IPS DF 4.7 (cell line): ENCODE data around the gene UBQLN1.

Source experiments
- DNase-seq: peaks from one replicate; pipeline ENCODE4 v3.0.0-alpha.2; 2013; ENCODE audit warnings: low spot score; ENCODE audit errors: extremely low read depth

The UBQLN1 gene

DNA sequence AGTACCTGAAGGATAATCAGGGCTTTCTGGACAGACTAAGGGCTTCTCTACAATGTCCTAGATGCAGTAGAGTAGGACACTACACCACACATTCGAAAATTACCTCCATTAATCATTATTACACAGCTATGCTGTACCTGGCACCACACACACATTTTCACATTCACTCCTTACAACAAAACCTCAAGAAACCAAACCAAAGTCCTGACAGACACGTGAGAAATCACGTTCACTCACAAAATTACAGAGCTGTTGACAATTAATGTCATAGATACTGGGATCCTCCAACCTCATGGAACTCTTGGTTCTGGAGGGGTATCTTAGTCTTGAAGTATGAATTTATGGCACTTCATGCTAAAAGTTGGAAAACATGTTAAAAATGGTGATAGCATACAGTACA, 16.3 kb downstream of the UBQLN1 start:
- DNase-seq = no peak

DNA sequence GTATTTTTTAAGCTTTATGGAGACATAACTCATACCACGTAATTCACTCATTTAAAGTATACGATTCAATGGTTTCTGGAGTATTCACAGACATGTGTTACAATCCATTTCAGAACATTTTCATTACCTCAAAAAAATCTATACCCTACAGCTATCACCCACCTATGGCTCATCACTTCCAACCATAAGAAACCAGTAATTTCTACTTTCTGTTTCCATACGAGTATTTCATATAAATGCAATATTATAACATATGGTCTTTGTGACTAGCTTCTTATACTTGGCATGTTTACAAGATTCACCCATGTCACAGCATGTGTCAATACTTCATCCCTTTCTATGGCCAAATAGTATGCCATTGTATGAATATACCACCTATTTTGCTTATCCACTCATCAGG, 18.8 kb downstream of the UBQLN1 start:
- no peak for DNase-seq

DNA sequence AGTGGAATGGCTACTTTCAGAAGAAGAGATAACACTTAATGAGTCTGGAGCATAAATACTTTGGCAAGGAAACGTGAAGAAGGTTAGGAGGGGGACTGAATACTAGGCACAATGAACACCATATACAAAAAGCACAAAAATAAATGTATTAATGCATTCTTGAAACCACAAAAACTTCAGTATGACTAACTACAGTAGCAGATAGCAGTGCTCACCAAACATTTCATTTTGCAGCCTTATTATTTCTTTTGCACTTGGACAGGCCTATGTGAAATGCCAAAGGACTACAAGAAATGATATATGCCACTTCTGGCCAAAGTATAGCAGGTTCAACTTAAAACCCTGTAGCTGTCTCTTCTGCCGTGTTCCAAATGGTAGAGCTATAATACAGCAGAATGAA, 26.3 kb downstream of the UBQLN1 start:
- no peak for DNase-seq

DNA sequence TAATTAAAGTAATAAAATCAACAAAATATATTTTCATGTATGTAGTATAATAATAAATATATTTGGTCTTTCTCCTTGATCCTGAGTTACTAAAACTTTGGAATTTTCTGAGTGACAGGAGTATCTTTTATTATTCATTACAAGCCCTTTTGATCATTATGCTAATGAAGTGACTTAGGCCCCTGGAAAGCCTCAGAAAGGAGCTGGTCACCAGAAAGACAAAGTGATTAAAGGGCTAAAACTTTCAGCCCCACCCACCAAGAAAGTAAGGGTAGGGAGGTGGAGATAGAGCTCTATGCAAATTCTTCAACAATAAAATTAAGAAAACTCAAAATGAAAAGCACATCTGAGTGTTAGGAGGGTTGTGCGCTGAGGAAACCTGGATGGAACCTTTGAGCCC, 27.5 kb downstream of the UBQLN1 start:
- DNase-seq = no peak

DNA sequence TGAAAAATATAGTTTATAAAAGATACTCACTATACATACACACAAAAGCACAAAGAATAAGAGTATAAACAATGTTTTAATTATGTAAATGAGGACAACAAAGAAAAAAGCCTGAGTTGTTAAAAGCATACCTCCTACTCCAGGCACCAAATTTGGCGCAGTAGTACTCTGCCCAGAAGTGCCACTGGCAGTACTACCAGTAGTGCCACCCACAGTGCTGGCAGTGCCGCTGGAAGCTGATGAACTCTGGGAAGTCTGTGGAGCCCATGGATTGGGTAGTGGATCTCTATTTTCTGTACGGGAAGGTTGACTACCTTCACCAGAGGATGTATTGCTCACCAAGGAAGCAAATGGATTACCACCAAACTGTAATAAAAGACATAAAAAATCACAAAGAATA, 30.2 kb downstream of the UBQLN1 start:
- DNase-seq = no peak

DNA sequence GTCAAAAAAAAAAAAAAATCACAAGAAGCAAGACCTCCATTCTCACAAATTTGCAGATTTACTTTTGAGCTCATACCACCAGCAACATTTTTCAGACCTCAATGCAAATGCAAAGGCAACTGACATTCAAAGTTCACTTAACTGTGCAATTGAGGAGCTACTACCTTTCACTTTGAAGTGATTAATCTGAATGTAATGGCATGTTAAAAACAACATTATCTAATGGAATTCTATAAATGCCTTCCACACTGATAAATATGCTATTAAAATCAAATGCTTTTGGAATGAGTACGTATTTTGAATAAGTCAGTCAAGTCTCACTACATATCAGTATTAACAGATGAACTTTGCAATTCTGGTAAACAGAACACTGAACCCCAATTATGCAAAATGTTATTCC, 32.3 kb downstream of the UBQLN1 start:
- no peak for DNase-seq

DNA sequence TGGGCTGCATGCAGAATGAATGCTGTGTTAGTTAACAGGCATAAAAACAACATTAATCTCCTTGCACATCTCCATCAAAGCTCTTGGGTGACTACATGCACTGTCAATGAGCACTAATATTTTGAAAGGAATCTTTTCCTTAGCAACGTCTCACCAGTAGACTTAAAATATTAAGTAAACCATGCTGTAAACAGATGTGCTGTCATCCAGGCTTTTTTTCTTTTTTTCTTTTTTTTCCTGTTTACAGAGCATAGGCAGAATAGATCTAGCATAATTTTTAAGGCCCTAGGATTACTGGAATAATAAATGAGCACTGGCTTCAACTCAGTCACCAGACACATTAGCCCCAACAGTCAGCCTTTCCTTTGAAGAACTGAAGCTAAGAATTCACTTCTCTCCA, 36.3 kb downstream of the UBQLN1 start:
- DNase-seq = no peak

DNA sequence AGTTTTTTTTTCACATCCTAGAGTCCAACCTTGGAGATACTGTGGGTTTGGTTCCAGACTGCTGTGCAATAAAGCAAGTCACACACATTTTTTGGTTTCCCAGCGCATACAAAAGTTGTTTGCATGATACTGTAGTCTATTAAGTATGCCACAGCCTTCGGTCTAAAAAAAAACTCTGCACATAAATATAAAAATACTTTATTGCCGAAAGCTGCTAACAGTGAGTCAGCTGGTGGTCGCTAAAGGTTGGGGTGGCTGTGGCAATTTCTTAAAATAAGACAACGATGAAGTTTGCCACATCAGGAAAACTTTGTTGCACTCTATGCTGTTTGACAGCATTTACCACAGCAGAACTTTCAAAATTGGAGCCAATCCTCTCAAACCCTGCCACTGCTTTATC, 37.4 kb downstream of the UBQLN1 start:
- DNase-seq = no peak

DNA sequence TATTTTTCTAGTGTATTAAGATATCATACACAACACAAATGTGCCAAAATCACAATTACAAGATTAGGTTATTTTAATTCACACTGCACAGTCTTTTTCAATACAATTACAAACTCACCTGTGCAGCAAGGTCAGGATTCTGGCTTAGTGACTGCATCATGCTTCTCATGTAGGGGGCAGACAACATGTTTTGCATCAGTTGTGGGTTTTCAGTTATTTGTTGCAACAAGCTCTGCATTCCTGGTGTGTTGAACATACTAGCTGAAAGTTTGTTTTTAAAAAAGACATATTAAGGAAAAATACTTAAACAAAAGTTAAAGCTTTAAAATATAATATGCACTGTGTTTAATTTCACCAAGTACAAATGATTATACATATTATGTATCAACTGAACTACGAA, 38.7 kb downstream of the UBQLN1 start:
- DNase-seq = no peak

DNA sequence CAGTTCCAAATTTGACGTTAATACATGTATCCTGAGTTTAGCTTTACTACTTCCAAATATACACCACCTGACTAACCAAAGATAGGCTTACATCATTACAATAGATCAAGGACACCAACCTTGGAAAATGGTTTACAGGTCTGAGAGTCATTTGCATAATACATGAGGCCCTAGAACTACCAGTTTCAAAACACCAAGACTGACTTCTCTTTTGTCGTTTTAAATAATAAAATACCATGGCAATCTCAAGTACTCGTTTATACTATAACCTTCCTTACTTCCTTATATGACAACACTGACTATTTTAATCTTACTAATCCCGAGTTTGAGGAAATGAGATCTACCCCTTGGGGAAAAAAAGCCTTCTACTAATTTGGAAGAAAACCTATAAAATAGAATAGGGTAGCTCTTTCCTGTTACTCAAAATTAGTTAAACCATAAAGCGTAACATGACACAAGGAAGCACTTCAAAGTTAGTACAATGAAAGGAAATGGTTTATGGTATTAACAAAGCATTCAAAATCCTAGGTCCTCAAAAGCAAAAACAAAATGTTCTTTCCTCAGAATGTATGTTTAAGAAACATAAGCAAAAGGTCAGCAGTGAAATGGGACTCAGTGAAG, 42.1 kb downstream of the UBQLN1 start:
- no peak for DNase-seq

DNA sequence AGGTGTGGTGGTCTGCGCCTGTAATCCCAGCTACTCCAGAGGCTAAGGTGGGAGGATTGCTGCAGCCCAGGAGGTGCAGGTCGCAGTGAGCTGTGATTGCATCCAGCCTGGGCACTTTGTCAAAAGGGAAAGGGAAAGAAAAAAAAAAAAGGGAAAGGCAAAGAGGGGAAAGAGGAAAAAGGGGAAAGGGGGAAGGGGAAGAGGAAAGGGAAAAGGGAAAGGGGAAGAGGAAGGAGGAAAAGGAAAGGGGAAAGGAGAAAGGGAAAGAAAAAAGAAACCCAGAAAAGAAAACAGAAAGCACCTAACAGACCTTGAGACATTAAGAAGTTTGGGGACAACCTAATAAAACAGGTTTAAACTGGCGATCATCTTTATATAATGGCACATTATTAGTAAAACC, 44.8 kb downstream of the UBQLN1 start:
- no peak for DNase-seq

DNA sequence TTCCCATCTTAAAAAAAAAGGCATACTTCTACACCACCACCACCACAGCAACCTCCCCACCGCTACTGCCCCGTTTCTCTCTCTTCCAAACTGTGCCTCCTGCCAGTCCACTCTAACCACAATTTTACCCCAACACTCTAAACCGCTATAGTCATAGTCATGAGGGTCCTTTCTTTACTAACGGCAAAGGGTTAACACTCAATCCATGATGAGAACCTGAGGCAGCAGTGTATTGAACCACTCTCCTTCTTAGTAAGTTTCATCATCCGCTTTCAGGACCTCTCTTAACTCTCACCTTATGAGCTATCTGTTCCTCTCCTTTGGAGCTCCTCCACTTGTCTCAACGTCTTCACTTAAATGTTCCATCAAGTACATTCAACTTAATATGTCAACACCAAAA, 50.8 kb downstream of the UBQLN1 start:
- no peak for DNase-seq

DNA sequence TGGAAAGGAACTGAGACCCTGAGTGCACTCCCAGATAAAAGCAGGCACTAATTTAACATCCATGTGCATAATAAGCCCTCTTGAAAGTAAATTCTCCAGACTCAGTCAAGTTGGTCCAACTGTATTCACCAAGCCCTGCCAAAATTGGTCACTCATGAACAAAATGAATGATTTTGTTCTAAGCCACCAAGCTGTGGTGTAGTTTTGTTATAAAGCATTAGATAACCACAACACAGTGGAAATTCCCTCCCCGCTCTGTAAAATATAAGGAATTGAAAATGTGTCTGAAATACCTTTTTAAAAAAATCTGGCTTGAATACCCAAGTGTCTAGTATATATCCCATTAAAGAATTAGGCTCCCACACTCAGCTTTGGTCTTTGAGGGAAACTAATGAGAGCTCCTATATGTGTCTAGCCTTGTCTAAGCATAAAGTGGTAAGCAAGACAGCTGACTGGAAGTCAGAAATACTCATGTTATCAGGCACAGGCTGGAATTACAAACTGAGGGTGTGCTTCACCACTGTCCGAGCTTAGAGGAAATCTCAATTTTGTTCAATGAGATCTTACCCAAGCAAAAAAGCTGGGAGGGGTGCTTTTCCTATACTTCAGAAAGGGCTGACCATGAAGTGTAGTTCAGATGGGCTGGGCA, 51.6 kb downstream of the UBQLN1 start:
- no peak for DNase-seq

DNA sequence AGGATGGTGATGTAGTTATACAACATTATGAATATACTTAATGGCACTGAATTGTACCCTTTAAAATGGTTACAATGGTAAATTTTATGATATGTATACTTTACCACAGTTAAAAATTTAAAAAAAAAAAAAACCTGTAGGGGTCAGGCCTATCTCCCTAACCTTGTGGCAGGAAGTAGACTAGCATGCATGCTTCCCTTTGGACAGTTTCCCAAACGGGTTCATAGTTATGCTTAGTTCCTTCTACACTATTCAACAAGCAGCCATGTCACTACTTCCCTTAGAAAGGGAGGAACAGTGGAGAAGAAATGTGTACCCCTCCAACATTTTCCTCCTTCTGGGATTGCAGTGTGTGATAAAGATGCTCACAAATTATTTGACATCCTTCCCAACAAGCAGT, 52.3 kb downstream of the UBQLN1 start:
- no peak for DNase-seq

DNA sequence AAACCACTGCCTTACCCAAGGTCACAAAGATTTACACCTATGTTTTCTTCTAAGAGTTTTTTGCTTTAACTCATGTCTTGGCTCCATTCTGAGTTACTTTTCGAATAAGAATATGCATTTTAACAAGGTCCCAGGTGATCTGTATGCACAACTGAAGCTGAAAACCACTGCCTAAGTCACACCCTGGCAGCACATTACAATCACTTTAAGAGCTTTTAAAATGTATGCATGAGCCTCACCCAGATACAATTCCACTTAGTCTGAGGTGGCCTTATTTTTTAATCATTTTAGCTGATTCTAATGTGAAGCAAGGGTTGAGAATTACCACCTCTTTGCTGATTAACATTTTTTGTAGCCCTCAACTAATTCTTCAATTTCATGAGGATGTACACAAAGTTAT, 55.3 kb downstream of the UBQLN1 start:
- DNase-seq = no peak

DNA sequence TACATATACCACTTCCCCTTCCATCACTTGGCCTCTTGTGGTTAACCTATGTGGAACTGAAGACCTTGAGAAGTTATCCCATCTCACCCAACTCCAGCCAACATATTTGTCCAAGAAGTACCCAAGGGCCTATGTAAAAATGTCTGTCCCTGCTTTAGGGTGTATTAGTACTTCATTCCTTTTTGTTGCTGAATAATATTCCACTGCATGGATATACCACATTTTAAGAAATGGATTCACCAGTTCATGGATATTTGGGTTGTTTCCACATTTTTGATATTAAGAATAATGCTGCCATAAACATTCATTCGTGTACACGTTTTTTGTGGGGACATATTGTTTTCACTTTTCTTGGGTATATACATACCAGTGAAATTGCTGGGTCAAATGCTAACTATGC, 56.2 kb downstream of the UBQLN1 start:
- no peak for DNase-seq

DNA sequence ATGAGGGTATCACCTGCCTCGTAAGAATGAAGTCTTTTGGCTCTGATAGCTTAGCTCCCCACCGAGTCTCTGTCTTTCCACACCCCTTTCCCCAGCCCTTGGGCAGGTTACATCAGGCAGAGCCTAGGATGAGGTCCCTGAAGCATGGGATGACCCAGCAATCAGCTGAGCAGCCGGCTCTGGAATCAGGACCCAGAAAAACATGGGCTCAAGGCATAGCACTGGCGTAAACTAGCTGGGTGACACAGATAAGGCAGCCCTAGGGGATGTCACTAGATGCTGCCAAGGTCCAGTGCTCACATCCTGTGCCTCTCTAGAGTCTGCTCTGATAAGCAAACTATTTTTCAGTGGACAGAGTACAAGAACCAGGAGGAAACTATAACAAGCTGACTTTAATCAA, 58.2 kb downstream of the UBQLN1 start:
- no peak for DNase-seq

DNA sequence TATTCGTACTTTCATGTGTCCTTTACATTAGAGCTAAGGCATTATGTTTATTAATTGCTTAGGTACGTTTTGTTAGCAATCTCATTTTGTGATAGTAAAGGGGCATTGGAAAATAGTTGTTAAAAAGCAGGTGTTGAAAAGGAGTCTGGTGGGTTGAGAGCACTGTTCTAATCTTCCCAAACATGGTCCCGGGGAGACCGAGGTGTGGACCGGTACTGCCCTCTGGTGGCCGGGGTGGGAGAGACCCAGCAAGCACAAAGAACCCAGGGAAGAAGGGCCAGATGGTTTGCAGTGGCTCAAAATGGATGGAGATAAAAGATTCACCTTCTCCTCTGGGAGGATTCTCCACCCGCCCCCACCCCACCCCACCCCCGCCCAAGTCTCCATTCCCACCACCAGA, 58.7 kb downstream of the UBQLN1 start:
- peak; percentile 44 for DNase-seq

DNA sequence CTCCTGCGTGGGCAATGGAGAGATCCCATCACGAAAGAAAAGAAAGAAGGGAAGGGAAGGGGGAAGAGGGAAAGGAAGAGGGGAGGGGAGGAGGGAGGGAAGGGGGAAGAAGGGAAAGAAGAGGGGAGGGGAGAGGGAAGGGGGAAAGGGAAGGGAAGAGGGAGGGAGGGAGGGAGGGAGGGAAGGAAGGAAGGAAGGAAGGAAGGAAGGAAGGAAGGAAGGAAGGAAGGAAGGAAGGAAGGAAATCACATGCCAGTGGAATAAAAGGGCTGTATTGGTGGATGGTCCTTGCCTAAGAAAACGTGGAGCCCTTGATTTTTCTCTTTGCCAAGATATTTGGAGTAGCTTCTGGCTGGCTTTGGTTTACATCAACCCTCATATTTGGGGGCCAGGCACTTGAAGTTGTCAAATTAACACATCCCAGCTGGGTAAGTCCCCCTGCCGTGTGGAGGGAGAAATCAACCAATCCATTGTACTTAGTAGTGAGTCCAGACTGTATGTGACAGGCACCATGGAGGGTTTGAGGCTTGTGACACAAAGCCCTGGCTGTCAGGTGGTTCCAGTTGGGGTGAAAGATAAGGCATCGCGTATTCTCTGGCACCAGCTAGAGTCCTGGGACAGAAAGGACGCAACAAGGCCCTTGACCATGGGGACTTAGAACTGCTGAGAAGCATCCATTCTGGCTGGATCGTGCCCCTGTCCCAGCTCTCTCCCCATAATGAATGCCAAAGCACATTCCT, 61.1 kb downstream of the UBQLN1 start:
- DNase-seq = no peak

DNA sequence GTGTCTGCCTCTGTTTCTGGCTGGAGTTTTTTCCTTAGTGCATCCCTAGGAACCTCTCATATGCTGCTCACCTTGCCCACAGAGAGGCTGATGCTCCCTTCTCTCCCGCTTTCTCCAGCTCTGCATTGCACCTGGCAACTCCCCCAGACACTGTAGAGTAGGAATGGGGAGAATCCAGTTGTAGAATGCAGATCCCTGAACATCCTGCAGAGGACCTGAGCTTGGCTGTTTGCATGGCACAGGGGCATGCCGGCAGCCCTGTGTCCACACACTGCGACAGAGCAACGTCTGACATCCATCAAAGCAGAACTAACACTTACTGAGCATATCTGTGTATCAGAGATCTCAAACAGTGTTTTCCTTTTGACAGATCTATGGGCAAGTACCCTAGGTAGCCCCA, 65.0 kb downstream of the UBQLN1 start:
- no peak for DNase-seq

DNA sequence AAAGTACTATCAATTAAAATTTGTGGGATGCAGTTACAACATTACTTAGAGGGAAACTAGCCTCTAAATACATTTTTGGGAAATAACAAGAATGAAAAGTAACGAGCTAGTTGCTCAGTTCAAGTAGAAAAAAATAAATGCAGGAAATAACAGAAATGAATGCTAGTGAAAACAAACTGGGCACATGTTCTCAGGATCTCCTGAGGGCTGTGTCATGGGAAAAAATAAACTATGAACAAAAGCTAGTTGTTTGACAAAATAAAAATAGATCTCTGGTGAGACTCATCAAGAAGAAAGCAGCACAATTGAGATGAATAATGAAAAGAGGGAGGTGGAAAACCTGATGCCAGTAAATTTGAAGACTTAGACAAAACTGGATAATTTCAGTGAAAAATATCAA, 68.5 kb downstream of the UBQLN1 start:
- DNase-seq = no peak

DNA sequence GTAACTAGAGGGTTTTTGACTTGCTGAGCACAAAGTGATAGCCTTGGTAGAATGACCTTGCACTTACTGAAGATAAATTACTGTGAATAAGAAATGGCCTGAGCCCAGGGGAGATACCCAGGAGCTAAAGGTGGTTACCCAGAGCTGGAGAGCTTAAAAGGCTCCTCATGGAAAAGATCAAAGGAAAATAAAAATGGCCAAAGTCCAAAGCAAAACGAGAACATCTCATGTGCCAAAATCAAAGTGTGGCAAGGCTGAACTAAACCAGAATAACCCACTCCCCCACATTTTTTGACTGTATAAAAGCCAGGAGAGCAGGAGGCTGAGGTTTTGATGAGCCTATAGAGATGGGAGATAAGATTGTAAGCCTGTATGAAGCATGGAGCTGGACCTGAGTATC, 70.4 kb downstream of the UBQLN1 start:
- no peak for DNase-seq

DNA sequence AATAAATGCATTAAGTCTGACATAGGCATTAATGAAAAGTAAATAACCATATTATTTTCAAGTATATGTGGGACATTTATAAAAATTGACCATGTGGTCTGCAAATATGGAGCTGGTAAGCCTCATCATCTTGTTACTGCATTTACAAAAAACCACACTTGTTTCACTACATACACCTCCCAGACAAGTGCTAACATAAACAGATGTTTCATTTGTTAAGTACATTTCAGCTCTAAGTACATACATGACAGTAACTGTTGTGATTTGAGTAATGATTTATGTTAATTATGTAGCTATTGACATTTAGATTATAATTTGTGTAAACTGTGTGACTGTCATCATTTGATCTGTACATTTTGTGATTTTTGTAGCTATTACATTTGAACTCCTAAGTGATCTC, 70.9 kb downstream of the UBQLN1 start:
- DNase-seq = no peak
